NB4 (cell line): ENCODE results near the gene FAM111A.

Source experiments
- CTCF ChIP-seq: IDR thresholded peaks from one replicate; pipeline ENCODE4 v1.5.1; 2012; ENCODE audit warnings: low read depth, low read length
- MAX ChIP-seq: IDR thresholded peaks from 2 replicates; pipeline ENCODE4 v1.6.1; 2011; ENCODE audit warnings: low read depth, low read length
- MYC ChIP-seq: IDR thresholded peaks from 2 replicates; pipeline ENCODE4 v1.6.1; 2011; ENCODE audit warnings: low read depth, low read length
- POLR2A ChIP-seq: IDR thresholded peaks from 2 replicates; pipeline ENCODE4 v1.6.1; 2011; ENCODE audit warnings: mild to moderate bottlenecking; ENCODE audit not compliant: insufficient read length; ENCODE audit errors: extremely low read depth

GRCh38 chr11:59178402-59178801 lies 35.7 kb downstream of the FAM111A start:
- TF ChIP-seq CTCF (no peak), POLR2A (no peak), MAX (no peak), MYC (no peak)
